SK-N-SH treated with all-trans-retinoic acid at 6 μM for 48 hours (cell line): Measurements from ENCODE around the gene USP17L13.
"Not testable (repeated sequence)": the region's sequence is repeated elsewhere in the genome, so short reads cannot be mapped to it uniquely, and the experiment has no call there.

Experiments used
- ARNTL ChIP-seq: fragments of 450-650 bp; formaldehyde crosslinking; IDR thresholded peaks from 2 replicates; pipeline ENCODE4 v1.5.0; 2020; ENCODE audit warnings: low read depth, mild to moderate bottlenecking, moderate library complexity, borderline replicate concordance
- CSDC2 ChIP-seq: fragments of 250-450 bp; sonication (Bioruptor Pico); IDR thresholded peaks from 2 replicates; pipeline ENCODE4 v1.5.0; 2020; ENCODE audit warnings: mild to moderate bottlenecking, moderate library complexity
- ESRRG ChIP-seq: fragments of 250-450 bp; sonication (Bioruptor Pico); IDR thresholded peaks from 2 replicates; pipeline ENCODE4 v1.6.1; 2021; ENCODE audit warnings: mild to moderate bottlenecking
- GLIS3 ChIP-seq: fragments of 250-450 bp; sonication (Bioruptor Pico); IDR thresholded peaks from 2 replicates; pipeline ENCODE4 v1.5.0; 2020; ENCODE audit warnings: mild to moderate bottlenecking, moderate library complexity
- OSR1 ChIP-seq: fragments of 250-450 bp; sonication (Bioruptor Pico); IDR thresholded peaks from 2 replicates; pipeline ENCODE4 v1.8.0; 2022; ENCODE audit warnings: moderate library complexity, mild to moderate bottlenecking, inconsistent platforms
- PPARA ChIP-seq: fragments of 250-450 bp; sonication (Bioruptor Pico); IDR thresholded peaks from 2 replicates; pipeline ENCODE4 v1.5.0; 2020; ENCODE audit warnings: mild to moderate bottlenecking, borderline replicate concordance
- RARB ChIP-seq: fragments of 250-450 bp; sonication (Bioruptor Pico); IDR thresholded peaks from 2 replicates; pipeline ENCODE4 v1.8.0; 2021; ENCODE audit warnings: mild to moderate bottlenecking, moderate library complexity
- ZFP3 ChIP-seq: fragments of 250-450 bp; sonication (Bioruptor Pico); IDR thresholded peaks from 2 replicates; pipeline ENCODE4 v1.5.0; 2020; ENCODE audit warnings: mild to moderate bottlenecking, moderate library complexity
- ZNF70 ChIP-seq: fragments of 450-650 bp; formaldehyde crosslinking; IDR thresholded peaks from 2 replicates; pipeline ENCODE4 v1.5.0; 2020; ENCODE audit warnings: mild to moderate bottlenecking, moderate library complexity
- ZNF8 ChIP-seq: fragments of 450-650 bp; formaldehyde crosslinking; IDR thresholded peaks from 2 replicates; pipeline ENCODE4 v1.5.0; 2020; ENCODE audit warnings: mild to moderate bottlenecking, moderate library complexity
- TF ChIP-seq, protein P1 (sequence below): fragments of 250-450 bp; sonication (Bioruptor Pico); IDR thresholded peaks from 2 replicates; pipeline ENCODE4 v1.5.0; 2020; ENCODE audit warnings: mild to moderate bottlenecking, moderate library complexity
- TF ChIP-seq, protein P2 (sequence below): fragments of 250-450 bp; sonication (Bioruptor Pico); IDR thresholded peaks from 2 replicates; pipeline ENCODE4 v1.8.0; 2021; ENCODE audit warnings: low read depth, mild to moderate bottlenecking, moderate library complexity, borderline replicate concordance
- TF ChIP-seq, protein P3 (sequence below): fragments of 250-450 bp; sonication (Bioruptor Pico); IDR thresholded peaks from 2 replicates; pipeline ENCODE4 v1.8.0; 2020; ENCODE audit warnings: mild to moderate bottlenecking, moderate library complexity, borderline replicate concordance
- TF ChIP-seq, protein P4 (sequence below): fragments of 250-450 bp; sonication (Bioruptor Pico); IDR thresholded peaks from 2 replicates; pipeline ENCODE4 v1.5.1; 2020; ENCODE audit warnings: low read depth, mild to moderate bottlenecking, moderate library complexity

DNA sequence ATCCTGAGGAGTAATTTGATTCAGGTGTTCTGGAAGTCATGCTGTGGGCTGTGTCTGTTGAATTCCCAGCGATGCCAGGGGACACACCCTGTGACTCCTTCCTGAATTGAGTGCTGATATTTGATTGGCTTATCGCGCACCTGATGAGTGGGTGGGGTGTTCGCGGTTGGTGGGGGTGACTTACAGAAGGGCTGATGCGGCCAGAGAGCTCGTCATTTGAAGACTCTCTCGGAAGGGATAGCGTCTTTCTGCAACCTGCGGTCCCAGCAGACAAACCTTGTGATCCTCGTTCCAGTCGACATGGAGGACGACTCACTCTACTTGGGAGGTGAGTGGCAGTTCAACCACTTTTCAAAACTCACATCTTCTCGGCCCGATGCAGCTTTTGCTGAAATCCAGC lies 9.4 kb downstream of the USP17L13 start, which contains the start of gene USP17L15:
- TF ChIP-seq, protein P1, sequence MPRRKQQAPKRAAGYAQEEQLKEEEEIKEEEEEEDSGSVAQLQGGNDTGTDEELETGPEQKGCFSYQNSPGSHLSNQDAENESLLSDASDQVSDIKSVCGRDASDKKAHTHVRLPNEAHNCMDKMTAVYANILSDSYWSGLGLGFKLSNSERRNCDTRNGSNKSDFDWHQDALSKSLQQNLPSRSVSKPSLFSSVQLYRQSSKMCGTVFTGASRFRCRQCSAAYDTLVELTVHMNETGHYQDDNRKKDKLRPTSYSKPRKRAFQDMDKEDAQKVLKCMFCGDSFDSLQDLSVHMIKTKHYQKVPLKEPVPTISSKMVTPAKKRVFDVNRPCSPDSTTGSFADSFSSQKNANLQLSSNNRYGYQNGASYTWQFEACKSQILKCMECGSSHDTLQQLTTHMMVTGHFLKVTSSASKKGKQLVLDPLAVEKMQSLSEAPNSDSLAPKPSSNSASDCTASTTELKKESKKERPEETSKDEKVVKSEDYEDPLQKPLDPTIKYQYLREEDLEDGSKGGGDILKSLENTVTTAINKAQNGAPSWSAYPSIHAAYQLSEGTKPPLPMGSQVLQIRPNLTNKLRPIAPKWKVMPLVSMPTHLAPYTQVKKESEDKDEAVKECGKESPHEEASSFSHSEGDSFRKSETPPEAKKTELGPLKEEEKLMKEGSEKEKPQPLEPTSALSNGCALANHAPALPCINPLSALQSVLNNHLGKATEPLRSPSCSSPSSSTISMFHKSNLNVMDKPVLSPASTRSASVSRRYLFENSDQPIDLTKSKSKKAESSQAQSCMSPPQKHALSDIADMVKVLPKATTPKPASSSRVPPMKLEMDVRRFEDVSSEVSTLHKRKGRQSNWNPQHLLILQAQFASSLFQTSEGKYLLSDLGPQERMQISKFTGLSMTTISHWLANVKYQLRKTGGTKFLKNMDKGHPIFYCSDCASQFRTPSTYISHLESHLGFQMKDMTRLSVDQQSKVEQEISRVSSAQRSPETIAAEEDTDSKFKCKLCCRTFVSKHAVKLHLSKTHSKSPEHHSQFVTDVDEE (CRISPR knock-in tag) = not testable (repeated sequence)
- not testable (repeated sequence) for TF ChIP-seq ESRRG (CRISPR knock-in tag); ZNF70 (CRISPR knock-in tag); PPARA (CRISPR knock-in tag); ARNTL (CRISPR knock-in tag); GLIS3 (CRISPR knock-in tag); RARB (CRISPR knock-in tag); ZNF8; ZFP3; OSR1 (CRISPR knock-in tag); CSDC2
- TF ChIP-seq, protein P2, sequence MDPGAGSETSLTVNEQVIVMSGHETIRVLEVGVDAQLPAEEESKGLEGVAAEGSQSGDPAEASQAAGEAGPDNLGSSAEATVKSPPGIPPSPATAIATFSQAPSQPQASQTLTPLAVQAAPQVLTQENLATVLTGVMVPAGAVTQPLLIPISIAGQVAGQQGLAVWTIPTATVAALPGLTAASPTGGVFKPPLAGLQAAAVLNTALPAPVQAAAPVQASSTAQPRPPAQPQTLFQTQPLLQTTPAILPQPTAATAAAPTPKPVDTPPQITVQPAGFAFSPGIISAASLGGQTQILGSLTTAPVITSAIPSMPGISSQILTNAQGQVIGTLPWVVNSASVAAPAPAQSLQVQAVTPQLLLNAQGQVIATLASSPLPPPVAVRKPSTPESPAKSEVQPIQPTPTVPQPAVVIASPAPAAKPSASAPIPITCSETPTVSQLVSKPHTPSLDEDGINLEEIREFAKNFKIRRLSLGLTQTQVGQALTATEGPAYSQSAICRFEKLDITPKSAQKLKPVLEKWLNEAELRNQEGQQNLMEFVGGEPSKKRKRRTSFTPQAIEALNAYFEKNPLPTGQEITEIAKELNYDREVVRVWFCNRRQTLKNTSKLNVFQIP (CRISPR knock-in tag) = not testable (repeated sequence)
- TF ChIP-seq, protein P3, sequence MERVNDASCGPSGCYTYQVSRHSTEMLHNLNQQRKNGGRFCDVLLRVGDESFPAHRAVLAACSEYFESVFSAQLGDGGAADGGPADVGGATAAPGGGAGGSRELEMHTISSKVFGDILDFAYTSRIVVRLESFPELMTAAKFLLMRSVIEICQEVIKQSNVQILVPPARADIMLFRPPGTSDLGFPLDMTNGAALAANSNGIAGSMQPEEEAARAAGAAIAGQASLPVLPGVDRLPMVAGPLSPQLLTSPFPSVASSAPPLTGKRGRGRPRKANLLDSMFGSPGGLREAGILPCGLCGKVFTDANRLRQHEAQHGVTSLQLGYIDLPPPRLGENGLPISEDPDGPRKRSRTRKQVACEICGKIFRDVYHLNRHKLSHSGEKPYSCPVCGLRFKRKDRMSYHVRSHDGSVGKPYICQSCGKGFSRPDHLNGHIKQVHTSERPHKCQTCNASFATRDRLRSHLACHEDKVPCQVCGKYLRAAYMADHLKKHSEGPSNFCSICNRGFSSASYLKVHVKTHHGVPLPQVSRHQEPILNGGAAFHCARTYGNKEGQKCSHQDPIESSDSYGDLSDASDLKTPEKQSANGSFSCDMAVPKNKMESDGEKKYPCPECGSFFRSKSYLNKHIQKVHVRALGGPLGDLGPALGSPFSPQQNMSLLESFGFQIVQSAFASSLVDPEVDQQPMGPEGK (CRISPR knock-in tag) = not testable (repeated sequence)
- TF ChIP-seq, protein P4, sequence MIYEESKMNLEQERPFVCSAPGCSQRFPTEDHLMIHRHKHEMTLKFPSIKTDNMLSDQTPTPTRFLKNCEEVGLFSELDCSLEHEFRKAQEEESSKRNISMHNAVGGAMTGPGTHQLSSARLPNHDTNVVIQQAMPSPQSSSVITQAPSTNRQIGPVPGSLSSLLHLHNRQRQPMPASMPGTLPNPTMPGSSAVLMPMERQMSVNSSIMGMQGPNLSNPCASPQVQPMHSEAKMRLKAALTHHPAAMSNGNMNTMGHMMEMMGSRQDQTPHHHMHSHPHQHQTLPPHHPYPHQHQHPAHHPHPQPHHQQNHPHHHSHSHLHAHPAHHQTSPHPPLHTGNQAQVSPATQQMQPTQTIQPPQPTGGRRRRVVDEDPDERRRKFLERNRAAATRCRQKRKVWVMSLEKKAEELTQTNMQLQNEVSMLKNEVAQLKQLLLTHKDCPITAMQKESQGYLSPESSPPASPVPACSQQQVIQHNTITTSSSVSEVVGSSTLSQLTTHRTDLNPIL = not testable (repeated sequence)
